MM.1S (cell line): ENCODE measurements around the gene EPHA2.
"Not testable (repeated sequence)": the region's sequence is repeated elsewhere in the genome, so short reads cannot be mapped to it uniquely, and the experiment has no call there.

ENCODE experiments used
- CTCF ChIP-seq: fragments of 300-600 bp; sonication (generic); IDR thresholded peaks from 2 replicates; pipeline ENCODE4 v1.5.1; 2016; ENCODE audit warnings: antibody characterized with exemption, low read length, mixed read lengths
- EZH2 ChIP-seq: fragments of 300-600 bp; sonication (generic); optimal IDR thresholded peaks from 2 replicates; pipeline ENCODE3; 2017; ENCODE audit warnings: low read depth, mild to moderate bottlenecking, antibody characterized with exemption, low read length, mixed read lengths

GRCh38 chr1:16163608-16164212 lies 7.8 kb upstream of the EPHA2 start:
- not testable (repeated sequence) for TF ChIP-seq CTCF, EZH2
